Psoas muscle (tissue), 8 donors: ENCODE results near the gene NKX2-1. TPM values are rescaled to one million over a fixed set of nuclear protein-coding genes. Genes with fewer than 3 reads are reported as not detected.
"Not testable (repeated sequence)": the region's sequence is repeated elsewhere in the genome, so short reads cannot be mapped to it uniquely, and the experiment has no call there.

ENCODE experiments used
- ATAC-seq, 4 donors: fragments of 200-7000 bp; cut with Tn5 transposase; one replicate each; pipeline ENCODE4 v1.9.1; 2020; ENCODE audit warnings: moderate library complexity in 3 of 4, mild to moderate bottlenecking in 2 of 4
- DNase-seq, 2 donors: peaks; one replicate each; pipeline ENCODE4 v3.0.0-alpha.2; 2020
- H3K27ac ChIP-seq: fragments of 200-600 bp; one replicate; pipeline ENCODE4 v1.8.0; 2022
- H3K27me3 ChIP-seq, 3 donors: fragments of 200-600 bp in 1 of 3; one replicate each; pipeline versions ENCODE4 v1.6.1 to v1.8.0; 2013 to 2022; ENCODE audit warnings: low read length in 2 of 3, mild to moderate bottlenecking in 2 of 3, moderate library complexity in 1 of 3; ENCODE audit not compliant: insufficient read depth in 3 of 3
- H3K36me3 ChIP-seq, 2 donors: fragments of 200-600 bp in 1 of 2; one replicate each; pipeline versions ENCODE4 v1.6.1 to v1.8.0; 2013 to 2022; ENCODE audit warnings: low read depth in 1 of 2, mild to moderate bottlenecking in 1 of 2, moderate library complexity in 1 of 2; ENCODE audit not compliant: insufficient read depth in 1 of 2
- H3K4me1 ChIP-seq: fragments of 200-600 bp; one replicate; pipeline ENCODE4 v1.8.0; 2022
- H3K4me3 ChIP-seq: fragments of 200-600 bp; one replicate; pipeline ENCODE4 v1.8.0; 2022; ENCODE audit warnings: mild to moderate bottlenecking
- H3K9me3 ChIP-seq: fragments of 200-600 bp; one replicate; pipeline ENCODE4 v1.8.0; 2022
- CTCF ChIP-seq: fragments of 200-600 bp; IDR thresholded peaks from one replicate; pipeline ENCODE4 v1.8.0; 2022; ENCODE audit warnings: antibody characterized with exemption
- WGBS, 3 donors: extraction: QIAGEN DNeasy Blood & Tissue Kit; methylation state at CpG; one replicate each; pipeline versions ENCODE4 v1.1.6 to v1.1.7; 2013; 5-methylcytosine and 5-hydroxymethylcytosine counted together
- intact Hi-C, 2 donors: fragments of 100-400 bp; cut with DNase I; formaldehyde crosslinking; loops; one replicate each; pipeline versions ENCODE4 v1.11.0 to v1.14.2; 2022
- polyA plus RNA-seq, 3 donors: library from polyadenylated mRNA; stranded (reverse); fragments of 200-250 nt; gene quantifications; one replicate each; pipeline ENCODE4 v1.2.3, GENCODE V29; 2013
- total RNA-seq, 4 donors: library from RNA; stranded (reverse); fragmentation: NEBNext Ultra II Directional in 2 of 4; extraction: Animal tissue kit (Norgen Biotek cat#: 25700) in 2 of 4; gene quantifications; one replicate each; pipeline versions ENCODE4 v1.2.1 to v1.2.4, GENCODE V29; 2021 to 2023
- donor health status: healthy with polysubstance abuse.
- donor health status: DM: no; HTN: no; CAD: no; lungs with moderate emphysema.
- donor health status: Bipolar disorder and iron deficiency.
- donor health status: healthy.
- donor health status: DM: yes; HTN: yes; CAD: no.
- donor health status: DM: no; HTN: no; CAD: no.
- donor health status: DM: no; HTN: no; CAD: no.
- donor health status: DM: yes; HTN: yes; CAD: no.

The NKX2-1 gene
- total and polyA plus RNA-seq, 7 donors, result not detected

GRCh38 chr14:36550899-36551298 lies 30.9 kb upstream of the NKX2-1 start:
- intact Hi-C loops, result loop anchor here (5.0 to 10.0 kb wide), 3 partner anchors 391 to 666 kb away; no protein-coding TSS in a partner anchor
- WGBS, 3 donors, result 18 to 24% (median 18%) methylated on average over 1 of the region's 1 CpG
- TF ChIP-seq CTCF, result no peak
- DNase-seq (no peak), ATAC-seq (no peak)
- Histone ChIP-seq H3K4me3 (no peak overlapping the region), H3K4me1 (no peaks in the 10 kb centered on the region), H3K27ac (no peak overlapping the region), H3K27me3 (no peaks in the 10 kb centered on the region), H3K36me3 (no peaks in the 10 kb centered on the region), H3K9me3 (no peaks in the 10 kb centered on the region)

DNA sequence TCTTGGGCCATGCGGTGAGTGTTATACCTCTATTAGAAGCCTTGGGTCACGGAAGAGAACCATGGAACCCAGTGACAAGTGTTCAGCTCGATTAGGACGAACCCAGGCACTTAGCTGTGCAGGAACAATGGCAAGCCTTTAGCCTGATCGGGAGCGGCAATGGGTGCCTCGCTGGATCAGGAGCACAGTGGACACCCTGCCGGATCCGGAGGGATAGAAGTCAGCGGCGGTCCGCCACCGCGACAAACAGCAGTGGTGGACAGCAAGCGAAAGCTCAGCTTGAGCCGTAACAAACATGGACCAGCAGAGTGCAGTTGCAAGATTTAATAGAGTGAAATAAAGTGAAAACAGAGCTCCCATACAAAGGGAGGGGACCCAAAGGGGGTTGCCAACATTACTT lies 24.2 kb upstream of the NKX2-1 start:
- DNase-seq, H3K36me3 ChIP-seq, intact Hi-C loops, H3K9me3 ChIP-seq, H3K27ac ChIP-seq, H3K4me1 ChIP-seq, H3K4me3 ChIP-seq, ATAC-seq: not testable (repeated sequence)
- peaks cover 0 to 24% (median 10%) of the 10 kb centered on the region in 3 donors for H3K27me3 ChIP-seq
- 93 to 94% (median 94%) methylated on average over 16 of the region's 16 CpGs for WGBS, 3 donors

DNA sequence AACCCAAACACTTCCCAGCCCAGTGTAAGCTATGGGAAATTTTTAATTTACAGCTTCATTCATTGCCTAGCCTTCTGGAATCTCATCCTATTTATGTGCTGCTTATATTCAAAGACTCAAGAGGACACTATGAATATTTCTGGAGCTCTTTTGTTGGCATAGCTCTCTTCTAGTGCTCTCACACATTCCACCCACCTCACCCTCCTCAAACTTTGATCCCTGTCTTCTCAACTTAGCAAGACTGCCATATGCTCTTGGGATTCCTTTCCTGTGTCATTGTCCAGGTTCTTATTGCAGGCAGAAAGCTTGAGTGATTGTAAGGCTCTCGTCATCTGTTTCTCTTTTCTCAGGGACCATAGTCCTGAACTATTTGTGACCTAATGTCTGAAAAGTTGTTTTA lies 18.0 kb upstream of the NKX2-1 start:
- WGBS, 3 donors, result 58 to 70% (median 62%) methylated on average over 1 of the region's 1 CpG
- DNase-seq, result no peak
- no peak overlapping the region for H3K4me3 ChIP-seq
- peaks cover 0 to 32% (median 20%) of the 10 kb centered on the region in 3 donors for H3K27me3 ChIP-seq
- no peaks in the 10 kb centered on the region for H3K36me3 ChIP-seq
- H3K4me1 ChIP-seq, result no peaks in the 10 kb centered on the region
- no peak overlapping the region for H3K27ac ChIP-seq
- ATAC-seq, result no peak
- intact Hi-C loops, result no loop called here
- no peak for TF ChIP-seq CTCF
- peaks cover 6% of the 10 kb centered on the region for H3K9me3 ChIP-seq

DNA sequence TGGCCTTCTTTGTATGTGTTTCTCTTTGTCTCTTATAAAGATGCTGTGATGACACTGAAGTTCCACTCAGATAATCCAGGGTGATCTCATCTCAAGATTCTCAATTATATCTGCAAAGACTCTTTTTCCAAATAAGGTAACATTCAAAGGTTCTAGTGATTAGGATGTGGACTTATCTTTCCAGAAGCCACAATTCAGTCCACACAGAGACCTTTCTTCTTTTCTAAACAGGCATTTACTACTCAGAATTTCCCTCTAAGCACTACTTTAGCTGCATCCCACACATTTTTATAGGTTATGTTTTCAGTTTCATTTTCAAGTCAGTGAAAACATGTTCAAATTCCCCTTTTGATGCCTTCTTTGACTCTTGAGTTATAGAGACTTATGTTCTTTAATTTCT lies 9.0 kb upstream of the NKX2-1 start:
- no peak for TF ChIP-seq CTCF
- no peak overlapping the region for H3K4me3 ChIP-seq
- intact Hi-C loops, result loop anchor here in 1 of 2 donors (10.0 kb wide), 1 partner anchor 464 kb away; no protein-coding TSS in a partner anchor
- H3K27ac ChIP-seq, result no peak overlapping the region
- ATAC-seq, result no peak
- no peaks in the 10 kb centered on the region for H3K9me3 ChIP-seq
- no peaks in the 10 kb centered on the region for H3K4me1 ChIP-seq
- no peaks in the 10 kb centered on the region for H3K36me3 ChIP-seq
- peaks cover 9 to 75% (median 23%) of the 10 kb centered on the region in 3 donors for H3K27me3 ChIP-seq
- no peak for DNase-seq

DNA sequence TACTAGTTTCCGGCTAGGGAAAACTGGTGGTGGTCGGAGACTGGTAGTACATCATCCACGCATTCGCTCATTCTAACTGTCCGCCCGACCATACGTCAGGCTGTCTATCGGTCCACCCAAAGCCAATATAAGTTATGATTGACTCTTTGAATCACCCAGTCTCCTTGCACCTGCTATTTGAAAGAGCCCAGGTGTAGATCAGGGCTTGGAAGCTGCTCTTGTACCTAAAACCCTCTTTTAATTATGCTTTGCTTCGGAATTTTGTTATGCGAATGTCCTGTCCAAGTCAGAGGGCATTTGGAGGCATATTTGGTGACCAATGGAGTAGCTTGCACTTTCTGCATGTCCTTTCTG lies 5.7 kb upstream of the NKX2-1 start:
- ATAC-seq (no peak), DNase-seq (no peak)
- Histone ChIP-seq H3K27ac (no peak overlapping the region), H3K4me3 (no peak overlapping the region), H3K4me1 (peaks cover 10% of the 10 kb centered on the region), H3K27me3 (peaks cover 7 to 100% (median 52%) of the 10 kb centered on the region in 3 donors), H3K9me3 (no peaks in the 10 kb centered on the region), H3K36me3 (no peaks in the 10 kb centered on the region)
- no peak for TF ChIP-seq CTCF
- intact Hi-C loops, result loop anchor here in 1 of 2 donors (10.0 kb wide), 1 partner anchor 461 kb away; no protein-coding TSS in a partner anchor
- 11 to 12% (median 12%) methylated on average over 10 of the region's 10 CpGs for WGBS, 3 donors
